GM19023 (cell line): ENCODE results near the gene CENPL.

Experiments used
- ATAC-seq: cut with Tn5 transposase; IDR thresholded peaks from one replicate; pipeline ENCODE4 v1.9.1; 2021; ENCODE audit warnings: mild to moderate bottlenecking, moderate library complexity; ENCODE audit not compliant: unreplicated experiment

Gene CENPL

DNA sequence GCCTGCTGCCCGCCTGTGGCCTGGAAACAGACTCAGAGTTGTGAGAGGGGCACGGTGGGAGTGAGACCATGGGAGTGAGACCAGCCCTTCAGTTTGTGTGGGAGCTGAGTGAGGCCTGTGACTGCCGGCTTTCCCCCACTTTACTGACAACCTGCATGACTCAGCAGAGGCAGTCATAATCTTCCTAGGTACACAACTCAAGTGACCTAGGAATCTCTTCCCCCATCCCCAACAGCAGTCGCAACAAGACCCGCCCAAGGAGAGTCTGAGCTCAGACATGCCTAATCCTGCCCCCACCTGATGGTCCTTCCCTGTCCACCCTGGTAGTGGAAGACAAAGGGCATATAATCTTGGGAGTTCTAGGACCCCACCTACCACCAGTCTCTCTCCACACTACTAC, 65.7 kb downstream of the CENPL start:
- no peak for ATAC-seq

DNA sequence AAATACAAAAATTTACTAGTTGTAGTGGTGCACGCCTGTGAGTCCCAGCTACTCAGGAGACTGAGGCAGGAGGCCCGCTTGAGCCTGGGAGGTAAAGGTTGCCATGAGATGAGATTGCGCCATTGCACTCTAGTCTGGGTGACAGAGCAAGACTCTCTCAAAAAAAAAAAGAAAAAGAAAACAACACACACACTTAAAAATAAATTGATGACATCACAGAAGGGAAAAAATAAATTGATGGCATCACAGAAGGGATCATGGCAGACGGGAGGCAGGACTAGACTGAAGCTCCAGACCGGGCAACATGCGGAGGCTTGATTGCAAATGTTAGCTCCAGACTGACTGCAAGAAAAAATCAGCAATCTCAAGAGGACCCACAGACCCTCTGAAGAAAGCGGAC, 66.6 kb downstream of the CENPL start:
- ATAC-seq = no peak

DNA sequence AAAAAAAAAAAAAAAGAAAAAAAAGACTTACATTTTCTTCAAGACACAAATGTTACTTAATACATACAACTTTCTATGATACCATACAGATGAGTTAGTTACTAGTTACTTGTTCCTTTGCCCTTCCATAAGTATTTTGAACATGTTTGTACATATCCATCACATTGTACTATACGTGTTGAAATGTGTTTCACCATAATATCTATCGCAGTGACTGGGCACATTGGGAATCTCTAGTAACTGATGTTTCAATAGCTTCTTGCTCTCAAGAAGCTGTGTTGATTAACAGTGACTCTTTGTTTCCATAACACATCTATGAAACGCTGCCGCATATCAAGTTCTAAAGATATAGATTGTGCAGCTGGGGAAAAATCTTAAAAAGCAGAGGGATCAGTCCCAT, 67.0 kb downstream of the CENPL start:
- no peak for ATAC-seq

DNA sequence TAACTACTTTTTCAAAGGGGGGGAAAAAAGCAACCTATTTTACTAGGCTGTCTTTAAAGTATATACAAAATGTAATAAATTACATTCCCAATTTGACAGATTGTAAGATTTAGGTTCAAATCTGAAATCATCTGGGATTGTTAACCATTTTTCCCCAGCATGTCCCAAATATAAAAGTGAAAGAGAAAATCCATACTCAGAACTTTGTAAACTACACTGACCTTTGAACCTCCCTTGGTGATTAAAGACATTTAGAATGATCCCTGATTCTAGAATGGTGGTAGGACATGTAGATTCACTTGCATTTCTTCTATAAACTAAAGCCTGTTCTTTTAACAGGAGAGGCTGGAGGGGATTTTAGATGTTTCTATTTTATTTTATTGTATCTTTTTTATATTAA, 70.9 kb downstream of the CENPL start:
- no peak for ATAC-seq
